Kidney (tissue), 14 donors: ENCODE measurements around the gene HLA-DMB. TPM values are rescaled to one million over a fixed set of nuclear protein-coding genes. Genes with fewer than 3 reads are reported as not detected.

Experiments used
- DNase-seq, 5 donors: peaks; one replicate each; pipeline ENCODE4 v3.0.0-alpha.2; 2013 to 2020
- FAIRE-seq: peaks from 2 replicates; lab custom pipeline; 2012; peaks lifted over from hg19 to GRCh38; lab: Jason Lieb, UNC
- H3K27ac ChIP-seq, 2 donors: one replicate each; pipeline ENCODE4 v1.7.0; 2013; ENCODE audit warnings: low read depth in 2 of 2, low read length in 2 of 2, inconsistent platforms in 1 of 2
- H3K27me3 ChIP-seq: one replicate; pipeline ENCODE4 v1.7.1; 2013; ENCODE audit warnings: low read length, inconsistent platforms; ENCODE audit not compliant: control insufficient read depth, insufficient read depth
- H3K36me3 ChIP-seq, 3 donors: one replicate each; pipeline versions ENCODE4 v1.7.0 to v1.7.1; 2013; ENCODE audit warnings: low read length in 3 of 3, control low read depth in 1 of 3, inconsistent platforms in 1 of 3; ENCODE audit not compliant: insufficient read depth in 3 of 3, control insufficient read depth in 2 of 3
- H3K4me1 ChIP-seq, 3 donors: one replicate each; pipeline versions ENCODE4 v1.7.0 to v1.7.1; 2013; ENCODE audit warnings: low read length in 3 of 3, inconsistent platforms in 1 of 3, low read depth in 1 of 3; ENCODE audit not compliant: control insufficient read depth in 2 of 3, insufficient read depth in 2 of 3
- H3K4me3 ChIP-seq, 3 donors: one replicate each; pipeline versions ENCODE4 v1.7.0 to v1.8.1; 2013; ENCODE audit warnings: low read length in 3 of 3, control low read depth in 1 of 3, inconsistent platforms in 1 of 3
- H3K9ac ChIP-seq, 3 donors: one replicate each; pipeline versions ENCODE4 v1.7.0 to v1.7.1; 2013; ENCODE audit warnings: low read length in 3 of 3, control low read depth in 1 of 3, inconsistent platforms in 1 of 3
- H3K9me3 ChIP-seq, 3 donors: one replicate each; pipeline versions ENCODE4 v1.7.0 to v1.7.1; 2013; ENCODE audit warnings: low read length in 3 of 3, control low read depth in 1 of 3, inconsistent platforms in 1 of 3; ENCODE audit not compliant: control insufficient read depth in 2 of 3, insufficient read depth in 1 of 3
- intact Hi-C: fragments of 100-400 bp; cut with DNase I; formaldehyde crosslinking; loops from one replicate; pipeline ENCODE4 v1.11.1; 2022
- polyA plus RNA-seq: library from polyadenylated mRNA; stranded (reverse); fragments of 350-450 nt; fragmentation: Illumina TruSeq; extraction: RNeasy Lipid Tissue Mini Kit (QIAGEN cat#74804); gene quantifications from one replicate; pipeline ENCODE4 v1.2.3, GENCODE V29; 2014; ENCODE audit warnings: low read depth, low replicate concordance; ENCODE audit not compliant: insufficient read depth
- total RNA-seq: library from RNA; stranded (reverse); fragmentation: NEBNext Ultra II Directional; extraction: Animal tissue kit (Norgen Biotek cat#: 25700); gene quantifications from one replicate; pipeline ENCODE4 v1.2.1, GENCODE V29; 2021
- TF ChIP-seq, protein P1 (sequence below): IDR thresholded peaks from 3 replicates; pipeline ENCODE4 v1.5.1; 2012; ENCODE audit warnings: mild to moderate bottlenecking, moderate library complexity, borderline replicate concordance; ENCODE audit not compliant: insufficient read depth; ENCODE audit errors: extremely low read depth
- donor health status: control.
- donor health status: control.
- donor health status: control.
- donor health status: control.
- donor health status: control.
- donor health status: DM: yes; HTN: yes; CAD: no.
- donor health status: Normal renal cell carcinoma (clear cell type).

Gene HLA-DMB
- total and polyA plus RNA-seq, 2 donors from 2014 or later, result 45.5 to 78.0 TPM

DNA sequence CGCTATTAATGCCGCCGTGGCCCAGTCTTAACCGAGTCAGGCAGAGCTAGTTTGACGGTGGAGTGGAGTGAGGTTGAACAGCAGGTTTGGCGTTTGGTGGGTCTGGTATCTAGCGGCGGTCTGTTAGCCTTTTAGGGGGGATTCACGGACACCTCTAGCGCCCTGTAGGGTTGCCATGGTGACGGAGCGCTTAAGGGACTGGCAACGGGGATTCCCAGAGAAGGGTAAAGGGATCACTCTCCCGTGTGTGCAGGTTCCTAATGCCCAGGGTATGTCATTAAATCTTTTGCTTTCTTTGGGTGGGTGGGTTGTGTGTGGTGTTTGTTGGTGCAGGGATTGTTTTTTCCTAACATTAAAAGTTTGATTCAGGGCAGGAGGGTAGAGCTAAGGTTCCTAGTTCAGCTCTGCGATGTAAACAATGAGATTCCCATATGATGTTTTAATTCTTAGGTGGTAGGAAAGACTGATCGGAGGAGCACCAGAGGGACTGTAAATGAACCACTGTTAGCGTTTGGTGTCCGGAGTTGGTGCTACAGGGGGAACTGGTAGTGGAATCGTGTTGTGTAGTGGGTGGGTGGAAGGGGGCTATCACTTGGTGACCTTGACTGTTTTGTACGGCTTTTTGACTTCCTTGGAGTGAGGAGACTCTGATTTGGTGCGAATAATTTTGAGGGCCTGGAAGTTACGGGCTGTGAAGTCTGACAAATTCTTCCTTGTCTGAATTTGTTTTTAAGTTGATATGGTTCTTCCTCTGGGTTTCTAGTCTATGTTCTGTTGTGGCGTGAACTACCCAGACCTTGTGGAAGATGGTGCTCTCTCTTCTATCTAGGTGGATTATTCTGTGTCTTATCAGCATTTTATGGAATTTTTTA lies 32.6 kb upstream of the HLA-DMB start:
- Histone ChIP-seq H3K36me3 (peaks cover 33 to 56% (median 38%) of the 10 kb centered on the region in 3 donors), H3K4me1 (peaks cover 0 to 23% (median 15%) of the 10 kb centered on the region in 3 donors), H3K9me3 (no peaks in the 10 kb centered on the region), H3K27me3 (no peaks in the 10 kb centered on the region), H3K27ac (peak overlapping the region; percentile 69 to 86), H3K4me3 (peak overlapping the region; percentile 89 to 99 (median 98)), H3K9ac (peak overlapping the region; percentile 73 to 99 (median 86))
- intact Hi-C loops, result loop anchor here (10.0 kb wide), 1 partner anchor 79 kb away; no protein-coding TSS in a partner anchor
- TF ChIP-seq, protein P1, sequence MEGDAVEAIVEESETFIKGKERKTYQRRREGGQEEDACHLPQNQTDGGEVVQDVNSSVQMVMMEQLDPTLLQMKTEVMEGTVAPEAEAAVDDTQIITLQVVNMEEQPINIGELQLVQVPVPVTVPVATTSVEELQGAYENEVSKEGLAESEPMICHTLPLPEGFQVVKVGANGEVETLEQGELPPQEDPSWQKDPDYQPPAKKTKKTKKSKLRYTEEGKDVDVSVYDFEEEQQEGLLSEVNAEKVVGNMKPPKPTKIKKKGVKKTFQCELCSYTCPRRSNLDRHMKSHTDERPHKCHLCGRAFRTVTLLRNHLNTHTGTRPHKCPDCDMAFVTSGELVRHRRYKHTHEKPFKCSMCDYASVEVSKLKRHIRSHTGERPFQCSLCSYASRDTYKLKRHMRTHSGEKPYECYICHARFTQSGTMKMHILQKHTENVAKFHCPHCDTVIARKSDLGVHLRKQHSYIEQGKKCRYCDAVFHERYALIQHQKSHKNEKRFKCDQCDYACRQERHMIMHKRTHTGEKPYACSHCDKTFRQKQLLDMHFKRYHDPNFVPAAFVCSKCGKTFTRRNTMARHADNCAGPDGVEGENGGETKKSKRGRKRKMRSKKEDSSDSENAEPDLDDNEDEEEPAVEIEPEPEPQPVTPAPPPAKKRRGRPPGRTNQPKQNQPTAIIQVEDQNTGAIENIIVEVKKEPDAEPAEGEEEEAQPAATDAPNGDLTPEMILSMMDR, result no peak
- FAIRE-seq, result no peak
- peak in 4 of 5 donors; percentile 48 to 86 (median 72) for DNase-seq

DNA sequence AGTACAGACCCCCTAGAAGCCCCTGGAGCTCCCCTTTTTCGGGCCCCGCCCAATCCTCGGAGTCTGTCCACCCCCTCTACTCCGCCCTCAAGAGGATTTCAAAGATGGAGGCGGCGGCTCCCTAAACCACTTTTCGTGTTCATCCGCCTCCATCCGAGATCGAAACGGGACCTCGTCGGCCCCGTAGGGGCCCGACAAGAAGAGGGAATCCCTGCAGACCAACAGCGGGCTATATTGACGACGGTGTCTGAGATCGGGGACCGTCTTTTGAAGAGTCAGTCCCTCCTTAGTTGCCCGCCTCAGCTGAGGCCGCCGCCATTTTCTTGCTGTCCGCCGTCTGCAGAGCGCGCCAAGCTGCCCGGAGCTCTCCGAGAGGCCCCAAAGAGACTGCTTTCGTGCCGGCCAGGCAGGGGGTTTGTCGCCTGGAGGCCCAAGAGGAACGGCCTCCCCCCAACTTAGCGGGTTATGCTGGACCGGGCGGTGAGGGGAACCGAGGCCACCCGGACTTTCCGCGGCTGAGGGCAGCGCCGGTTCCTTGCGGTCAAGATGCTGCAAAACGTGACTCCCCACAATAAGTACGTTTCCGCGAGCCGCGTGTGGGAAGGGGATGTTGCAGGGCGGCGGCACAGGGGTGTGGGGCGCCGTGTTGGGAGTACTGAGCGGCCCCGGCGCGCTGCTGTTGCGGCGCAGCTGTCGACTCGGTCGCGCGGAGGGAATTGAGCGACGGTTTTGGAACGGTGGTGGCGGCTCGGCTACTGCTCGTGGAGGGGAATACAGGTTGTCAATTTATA lies 31.7 kb upstream of the HLA-DMB start:
- Histone ChIP-seq H3K4me1 (peaks cover 0 to 23% (median 15%) of the 10 kb centered on the region in 3 donors), H3K9ac (peak overlapping the region; percentile 73 to 99 (median 86)), H3K9me3 (no peaks in the 10 kb centered on the region), H3K27me3 (no peaks in the 10 kb centered on the region), H3K4me3 (peak overlapping the region; percentile 89 to 99 (median 98)), H3K27ac (peak overlapping the region; percentile 69 to 86), H3K36me3 (peaks cover 27 to 48% (median 30%) of the 10 kb centered on the region in 3 donors)
- no peak for FAIRE-seq
- TF ChIP-seq, protein P1, result no peak
- DNase-seq, result peak in 1 of 5 donors; percentile 88
- intact Hi-C loops, result loop anchor here (10.0 kb wide), 1 partner anchor 78 kb away; no protein-coding TSS in a partner anchor

DNA sequence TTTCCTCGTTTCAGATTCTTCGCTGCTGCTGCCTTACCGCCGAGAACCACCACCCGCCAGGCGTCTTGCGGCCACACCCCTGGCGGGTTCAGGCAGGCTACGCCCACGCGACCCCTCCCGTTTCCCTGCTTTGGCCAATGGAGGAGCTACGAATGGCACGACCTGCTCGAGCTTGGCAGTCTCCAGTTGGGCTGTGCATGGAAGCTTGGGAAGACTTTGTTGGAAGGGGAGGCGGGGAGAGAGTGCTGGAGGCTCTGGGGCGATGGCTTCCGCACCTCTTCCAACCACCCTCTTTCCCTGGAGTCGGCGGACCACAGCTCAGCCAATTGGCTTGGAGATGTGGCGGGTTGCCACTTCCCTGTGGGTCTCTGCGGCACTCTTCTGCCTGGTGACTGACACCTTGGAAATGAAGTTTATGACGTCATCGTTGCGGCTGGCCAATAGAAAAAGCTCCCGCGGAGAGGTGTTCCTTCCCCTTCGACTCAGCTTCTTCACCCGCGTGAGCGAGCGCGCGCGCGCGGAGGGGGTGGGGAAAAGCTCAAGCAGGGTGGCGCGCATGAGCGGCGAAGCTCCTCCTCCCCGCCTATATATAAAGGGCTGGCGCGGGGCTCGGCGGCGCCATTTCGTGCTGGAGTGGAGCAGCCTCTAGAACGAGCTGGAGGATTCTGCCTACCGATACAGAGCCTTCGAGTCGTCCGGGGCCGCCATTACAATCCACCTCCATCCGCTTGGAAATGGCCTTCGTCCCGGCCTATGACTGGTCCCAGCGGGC lies 30.9 kb upstream of the HLA-DMB start:
- intact Hi-C loops, result loop anchor here (10.0 kb wide), 1 partner anchor 77 kb away; no protein-coding TSS in a partner anchor
- DNase-seq (peak; percentile 100), FAIRE-seq (peak; percentile 88)
- Histone ChIP-seq H3K27ac (peak overlapping the region; percentile 100), H3K9me3 (no peaks in the 10 kb centered on the region), H3K4me1 (peaks cover 6 to 26% (median 19%) of the 10 kb centered on the region in 3 donors), H3K36me3 (peaks cover 21 to 40% (median 23%) of the 10 kb centered on the region in 3 donors), H3K9ac (peak overlapping the region; percentile 99 to 100 (median 100)), H3K4me3 (peak overlapping the region; percentile 99), H3K27me3 (no peaks in the 10 kb centered on the region)
- TF ChIP-seq, protein P1, result no peak
